NCI-H1092 treated with DMSO at 0.1 percent for 48 hours (cell line): Measurements from ENCODE around the gene ING1.
"Not testable (repeated sequence)": the region's sequence is repeated elsewhere in the genome, so short reads cannot be mapped to it uniquely, and the experiment has no call there.

Experiments
- DNase-seq: peaks from one replicate; lab custom pipeline; 2025; lab: John Stamatoyannopoulos, UW

ING1 gene, protein sequence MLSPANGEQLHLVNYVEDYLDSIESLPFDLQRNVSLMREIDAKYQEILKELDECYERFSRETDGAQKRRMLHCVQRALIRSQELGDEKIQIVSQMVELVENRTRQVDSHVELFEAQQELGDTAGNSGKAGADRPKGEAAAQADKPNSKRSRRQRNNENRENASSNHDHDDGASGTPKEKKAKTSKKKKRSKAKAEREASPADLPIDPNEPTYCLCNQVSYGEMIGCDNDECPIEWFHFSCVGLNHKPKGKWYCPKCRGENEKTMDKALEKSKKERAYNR

DNA sequence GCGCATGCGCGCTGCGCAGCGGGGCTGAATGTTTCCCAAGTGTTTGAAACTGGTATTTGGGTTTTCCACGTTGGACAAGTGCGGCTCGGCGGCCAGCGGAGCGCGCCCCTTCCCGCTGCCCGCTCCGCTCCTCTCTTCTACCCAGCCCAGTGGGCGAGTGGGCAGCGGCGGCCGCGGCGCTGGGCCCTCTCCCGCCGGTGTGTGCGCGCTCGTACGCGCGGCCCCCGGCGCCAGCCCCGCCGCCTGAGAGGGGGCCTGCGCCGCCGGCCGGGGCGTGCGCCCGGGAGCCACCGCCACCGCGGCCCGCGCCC, at the start of gene ING1:
TSS of gene ING1 (plus strand) at position 59 of the 311 bp plus-strand sequence. CDS start 450 bp downstream, outside the sequence.
- DNase-seq: no peak

DNA sequence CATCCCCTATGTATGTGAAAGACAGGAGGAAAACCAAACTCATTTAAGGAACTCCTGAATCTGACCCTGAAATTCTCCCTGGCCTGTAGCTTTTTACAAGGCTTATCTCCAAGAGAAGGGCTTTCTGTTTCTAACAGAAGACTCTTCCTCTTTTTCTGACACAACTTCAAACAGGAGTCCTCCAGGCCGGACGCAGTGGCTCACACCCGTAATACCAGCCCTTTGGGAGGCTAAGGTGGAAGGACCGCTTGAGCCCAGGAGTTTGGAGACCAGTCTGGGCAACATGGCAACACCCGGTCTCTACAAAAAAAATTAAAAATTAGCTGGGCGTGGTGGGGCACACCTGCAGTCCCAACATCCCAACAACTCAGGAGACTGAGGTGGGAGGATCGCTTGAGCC, 49.5 kb upstream of the ING1 start:
- no peak for DNase-seq

DNA sequence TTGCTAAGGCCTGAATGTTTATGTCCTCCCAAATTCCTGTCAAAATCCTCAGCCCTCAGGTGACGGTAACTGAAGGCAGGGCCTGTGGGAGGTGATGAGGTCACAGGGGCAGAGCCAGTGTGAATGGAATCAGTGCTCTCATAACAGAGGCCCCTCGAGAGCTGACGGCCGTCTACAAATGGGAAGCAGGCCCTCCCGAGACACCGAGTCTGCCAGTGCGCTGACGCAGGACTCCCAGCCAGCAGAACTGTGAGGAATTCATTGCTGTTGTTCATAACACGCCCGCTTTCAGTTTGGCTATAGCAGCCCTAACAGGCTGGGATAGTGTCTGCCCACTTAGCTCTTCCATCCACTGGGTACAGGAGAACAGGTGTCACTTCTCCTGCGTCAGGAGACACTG, 48.8 kb upstream of the ING1 start:
- DNase-seq: no peak

DNA sequence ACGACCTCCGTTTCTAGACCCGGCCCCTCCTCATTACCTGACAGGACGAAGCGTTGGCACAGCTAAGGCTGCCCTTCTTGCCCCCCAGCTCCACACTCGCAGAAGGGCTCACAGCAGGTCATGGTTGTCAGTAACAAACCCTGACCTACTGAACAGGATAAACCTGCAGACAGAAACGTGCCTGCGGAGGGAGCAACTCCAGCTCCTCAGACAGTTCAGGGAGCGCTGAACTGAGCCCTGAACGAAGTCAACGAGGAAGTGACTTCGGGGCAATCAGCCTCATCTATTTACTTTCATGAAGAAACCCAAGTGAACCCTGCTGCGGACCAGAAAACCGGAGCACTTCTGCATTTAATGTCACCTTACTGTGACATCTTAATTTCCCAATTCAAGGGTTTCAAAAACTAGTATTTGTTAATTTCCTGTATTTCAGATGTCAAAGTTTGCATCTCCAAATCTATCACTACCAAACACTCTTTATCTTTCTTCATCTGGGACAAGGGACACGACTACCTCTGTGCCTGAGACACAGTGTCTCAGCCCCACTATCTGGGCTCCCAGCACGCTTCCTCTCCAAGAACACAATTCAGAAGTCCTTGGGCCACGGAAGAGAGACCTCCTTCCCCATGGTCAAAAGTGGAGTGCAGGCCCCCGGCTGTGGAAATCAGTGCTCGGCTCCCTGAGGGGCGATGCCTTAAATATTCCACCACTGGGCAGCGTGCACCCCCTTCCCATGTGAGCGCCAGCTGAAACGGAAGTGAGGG, 47.8 kb upstream of the ING1 start:
- no peak for DNase-seq

DNA sequence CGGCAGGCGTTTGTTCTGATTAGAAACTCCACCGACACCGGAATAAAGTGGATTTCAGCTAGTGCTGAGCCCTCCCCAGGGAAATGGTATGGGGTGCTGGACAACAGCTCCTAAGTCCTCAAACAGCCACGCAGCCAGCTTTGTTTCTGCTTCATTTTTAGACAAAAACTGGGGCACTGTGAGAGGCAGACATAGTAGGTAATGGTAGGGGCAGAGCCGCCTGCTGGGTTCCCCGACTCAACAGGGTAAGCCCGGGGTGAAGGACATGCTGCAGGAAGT, 47.3 kb upstream of the ING1 start:
- DNase-seq: no peak

DNA sequence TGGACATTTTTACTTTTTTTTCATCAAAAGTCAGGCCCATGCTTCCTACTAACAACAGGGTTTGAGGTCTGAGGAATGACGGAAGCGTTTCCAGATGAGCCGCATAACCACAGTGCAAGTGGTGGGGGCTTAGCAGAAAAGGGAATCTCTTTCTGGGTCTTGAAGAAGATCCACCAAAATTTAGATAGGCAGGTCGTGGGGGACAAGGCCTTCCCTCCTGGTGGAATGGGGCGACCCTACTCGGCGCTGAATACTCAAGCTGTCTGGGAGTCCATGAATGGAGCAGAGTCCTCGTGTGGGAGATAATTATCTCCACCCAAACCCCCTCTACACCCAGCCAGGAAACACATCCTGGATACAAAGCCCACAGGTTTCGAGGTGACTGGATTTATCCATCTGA, 44.5 kb upstream of the ING1 start:
- no peak for DNase-seq

DNA sequence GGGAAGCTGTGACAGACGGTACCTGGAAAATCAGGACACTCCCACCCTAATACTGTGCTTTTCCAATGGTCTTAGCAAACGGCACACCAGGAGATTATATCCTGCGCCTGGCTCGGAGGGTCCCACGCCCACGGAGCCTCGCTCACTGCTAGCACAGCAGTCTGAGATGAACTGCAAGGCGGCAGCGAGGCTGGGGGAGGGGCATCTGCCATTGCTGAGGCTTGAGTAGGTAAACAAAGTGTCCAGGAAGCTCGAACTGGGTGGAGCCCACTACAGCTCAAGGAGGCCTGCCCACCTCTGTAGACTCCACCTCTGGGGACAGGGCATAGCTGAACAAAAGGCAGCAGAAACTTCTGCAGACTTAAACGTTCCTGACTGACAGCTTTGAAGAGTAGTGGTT, 43.7 kb upstream of the ING1 start:
- DNase-seq: not testable (repeated sequence)

DNA sequence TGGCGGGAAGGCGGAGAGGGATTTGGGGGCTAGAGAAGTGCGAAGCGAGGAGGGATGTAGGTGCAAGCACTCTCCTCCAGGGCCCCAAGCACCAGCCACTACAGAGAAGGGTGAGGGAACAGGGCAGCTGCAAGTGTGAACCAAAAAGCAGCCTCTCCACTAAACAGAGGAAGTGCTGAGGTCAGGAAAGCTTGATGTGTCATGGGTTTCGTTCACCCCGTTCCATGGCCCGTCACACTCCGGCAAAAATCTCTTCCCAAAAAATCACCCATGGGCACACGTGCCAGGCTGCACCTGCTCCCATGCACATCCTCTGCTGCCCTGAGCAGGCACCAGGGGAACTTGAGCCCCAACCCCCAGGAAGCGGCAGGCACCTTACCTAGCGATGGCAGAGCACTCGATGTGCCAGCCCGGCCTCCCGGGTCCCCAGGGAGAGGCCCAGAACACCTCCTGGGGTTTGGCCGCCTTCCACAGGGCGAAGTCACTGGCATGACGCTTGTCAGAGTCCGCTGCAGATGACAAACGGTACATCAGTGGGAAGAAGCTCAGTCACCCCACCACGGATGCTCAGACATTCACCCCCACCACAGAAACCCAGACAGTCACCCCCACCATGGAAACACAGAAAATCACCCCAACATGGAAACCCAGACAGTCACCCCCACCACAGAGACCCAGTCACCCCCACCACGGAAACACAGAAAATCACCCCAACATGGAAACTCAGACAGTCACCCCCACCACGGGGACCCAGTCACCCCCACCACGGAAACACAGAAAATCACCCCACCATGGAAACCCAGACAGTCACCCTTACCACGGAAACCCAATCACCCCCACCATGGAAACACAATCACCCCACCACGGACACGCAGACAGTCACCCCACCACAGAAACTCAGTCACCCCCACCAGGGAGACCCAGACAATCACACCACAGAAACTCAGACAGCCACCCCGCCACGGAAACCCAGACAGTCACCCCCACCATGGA, 36.6 kb upstream of the ING1 start:
- DNase-seq: no peak

DNA sequence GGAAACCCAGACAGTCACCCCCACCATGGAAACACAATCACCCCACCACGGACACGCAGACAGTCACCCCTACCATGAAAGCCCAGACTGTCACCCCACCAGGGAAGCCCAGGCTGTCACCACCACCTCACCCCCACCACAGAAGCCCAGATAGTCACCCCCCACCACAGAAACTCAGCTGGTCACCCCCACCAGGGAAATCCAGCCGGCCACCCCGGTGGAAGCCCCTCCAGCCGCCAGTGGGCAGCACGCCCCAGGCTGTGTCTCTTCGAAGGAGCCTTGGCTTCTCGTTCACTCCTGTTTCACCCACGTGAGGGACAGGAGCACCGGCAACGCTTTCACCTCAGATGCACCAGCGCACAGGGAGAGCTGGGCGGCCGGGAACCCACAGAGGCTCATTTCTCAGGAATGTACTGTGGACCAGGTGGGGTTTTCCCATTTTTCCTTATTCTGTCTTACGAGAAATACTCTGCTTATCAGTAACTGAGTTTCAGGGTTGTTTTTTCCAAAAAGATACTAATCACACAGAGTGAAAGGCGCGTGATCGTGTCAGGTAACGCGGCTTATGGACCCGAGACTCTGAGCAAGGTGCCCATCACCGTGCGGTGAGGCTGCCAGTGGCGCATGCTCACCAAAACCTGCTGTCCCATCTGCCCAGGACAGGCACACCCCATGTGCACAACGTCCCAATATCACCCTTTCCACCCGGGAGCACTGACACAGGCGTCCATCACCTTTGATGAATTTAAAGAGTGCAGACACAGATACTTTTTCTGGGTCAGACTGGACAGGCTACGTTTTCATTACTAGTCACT, 35.6 kb upstream of the ING1 start:
- DNase-seq: no peak

DNA sequence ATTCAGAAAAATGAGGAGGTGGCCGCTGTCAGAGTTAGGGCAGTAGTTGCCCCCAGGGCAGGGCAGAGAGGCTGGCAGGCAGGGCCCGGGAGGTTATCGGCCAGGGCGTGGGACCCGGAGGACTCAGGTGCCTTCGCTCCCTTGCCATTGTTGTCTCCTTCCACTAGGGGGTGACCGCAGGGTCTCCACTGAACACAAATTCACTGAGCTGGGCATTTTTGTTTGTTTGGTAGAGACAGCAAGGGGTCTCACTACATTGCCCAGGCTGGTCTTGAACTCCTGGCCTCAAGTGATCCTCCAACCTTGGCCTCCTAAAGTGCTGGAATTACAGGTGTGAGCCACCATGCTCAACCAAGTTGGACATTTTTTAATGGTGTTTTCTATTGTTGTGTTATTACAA, 32.6 kb upstream of the ING1 start:
- DNase-seq: no peak

DNA sequence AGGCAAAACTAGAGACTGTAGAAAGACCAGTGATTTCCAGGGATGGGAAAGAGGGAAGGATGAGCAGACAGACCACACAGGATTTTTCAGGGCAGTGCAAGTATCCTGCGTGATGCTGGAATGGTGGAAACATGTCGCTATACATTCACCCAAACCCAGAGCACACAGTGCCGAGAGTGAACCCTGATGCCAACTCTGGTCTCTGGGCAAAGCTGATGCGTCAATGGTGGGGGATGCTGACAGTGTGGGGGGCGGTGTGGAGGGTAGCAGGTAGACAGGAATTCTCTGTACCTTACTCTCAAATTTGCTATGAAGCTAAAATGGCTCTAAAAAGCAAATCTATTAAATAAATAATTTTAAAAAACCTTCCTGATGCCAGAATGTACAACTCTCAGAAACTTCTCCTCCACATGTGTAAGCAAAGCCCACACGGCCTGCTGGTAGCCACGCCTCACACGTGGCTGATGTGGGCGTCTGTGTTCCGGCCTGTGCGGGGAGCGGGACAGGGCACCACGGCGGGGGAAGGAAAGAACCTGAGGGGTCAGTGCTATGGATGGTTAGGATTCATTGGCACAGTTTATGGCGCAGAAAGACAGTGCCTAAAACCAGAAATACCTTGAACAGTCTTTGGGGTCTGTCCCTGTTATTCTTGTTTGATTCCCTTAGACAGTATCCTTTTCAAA, 31.5 kb upstream of the ING1 start:
- no peak for DNase-seq

DNA sequence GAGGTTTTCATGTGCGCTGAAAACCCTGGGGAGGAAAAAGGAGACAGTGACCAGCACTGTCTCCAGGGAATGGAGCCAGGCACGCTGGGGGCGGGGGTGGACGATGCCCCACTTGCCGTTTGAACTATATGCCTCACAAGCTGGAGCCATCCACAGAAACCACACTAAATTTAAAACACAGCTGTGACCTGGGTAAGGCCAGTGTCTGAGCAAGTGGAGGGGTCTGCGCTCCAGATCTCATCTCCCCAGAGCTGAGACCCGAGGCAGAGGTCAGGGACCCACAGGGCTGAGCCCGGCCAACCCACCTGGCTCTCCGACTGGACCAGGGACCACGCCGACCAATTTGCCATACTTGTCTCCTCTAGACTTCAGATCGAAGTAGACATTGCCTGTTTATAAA, 30.8 kb upstream of the ING1 start:
- no peak for DNase-seq

DNA sequence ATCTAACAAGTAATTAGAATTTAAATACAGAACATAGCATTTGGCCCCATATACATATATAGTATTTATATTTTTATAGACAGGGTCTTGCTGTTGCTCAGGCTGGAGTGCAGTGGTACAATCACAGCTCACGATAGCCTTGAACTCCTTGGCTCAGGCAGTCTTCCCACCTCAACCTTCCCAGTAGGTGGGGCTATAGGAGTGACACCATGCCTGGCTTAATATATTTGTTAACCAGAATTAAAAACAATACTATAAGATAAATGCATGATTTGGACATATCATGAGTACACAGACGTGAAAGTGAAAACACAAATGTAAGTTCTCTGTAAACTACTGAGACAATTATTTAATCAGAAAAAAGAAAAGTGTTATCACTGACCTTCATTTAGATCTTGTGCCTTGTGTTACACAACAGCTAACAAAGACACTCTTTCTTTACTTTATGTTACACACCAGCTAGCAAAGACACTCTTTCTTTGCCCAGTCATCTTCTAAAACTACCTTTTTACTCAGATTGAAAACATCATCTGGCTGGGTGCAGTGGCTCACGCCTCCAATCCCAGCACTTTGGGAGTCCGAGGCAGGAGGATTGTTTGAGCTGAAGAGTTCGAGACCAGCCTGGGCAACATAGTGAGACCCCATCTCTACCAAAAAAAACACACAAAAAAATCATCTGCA, 30.2 kb upstream of the ING1 start:
- DNase-seq: peak; percentile 20

DNA sequence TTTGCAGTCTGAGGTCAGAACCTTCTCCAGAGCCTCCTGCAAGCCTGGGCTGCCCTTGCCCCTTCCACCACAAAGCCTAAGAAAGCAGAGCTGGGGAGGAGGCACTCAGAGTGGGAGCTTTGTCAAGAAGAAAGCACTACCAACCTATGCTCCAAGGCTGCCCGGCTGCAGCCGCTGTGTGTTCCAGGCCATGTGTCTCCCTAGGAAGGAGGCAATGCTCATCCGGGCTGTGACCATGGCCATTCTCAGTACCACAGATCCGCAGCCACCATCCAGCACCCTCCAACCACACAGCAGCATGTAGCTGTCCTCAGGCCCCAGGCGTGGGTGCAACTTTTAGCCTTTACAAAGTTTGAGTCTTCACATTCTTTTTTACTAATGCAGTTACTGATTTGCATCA, 29.6 kb upstream of the ING1 start:
- DNase-seq: no peak

DNA sequence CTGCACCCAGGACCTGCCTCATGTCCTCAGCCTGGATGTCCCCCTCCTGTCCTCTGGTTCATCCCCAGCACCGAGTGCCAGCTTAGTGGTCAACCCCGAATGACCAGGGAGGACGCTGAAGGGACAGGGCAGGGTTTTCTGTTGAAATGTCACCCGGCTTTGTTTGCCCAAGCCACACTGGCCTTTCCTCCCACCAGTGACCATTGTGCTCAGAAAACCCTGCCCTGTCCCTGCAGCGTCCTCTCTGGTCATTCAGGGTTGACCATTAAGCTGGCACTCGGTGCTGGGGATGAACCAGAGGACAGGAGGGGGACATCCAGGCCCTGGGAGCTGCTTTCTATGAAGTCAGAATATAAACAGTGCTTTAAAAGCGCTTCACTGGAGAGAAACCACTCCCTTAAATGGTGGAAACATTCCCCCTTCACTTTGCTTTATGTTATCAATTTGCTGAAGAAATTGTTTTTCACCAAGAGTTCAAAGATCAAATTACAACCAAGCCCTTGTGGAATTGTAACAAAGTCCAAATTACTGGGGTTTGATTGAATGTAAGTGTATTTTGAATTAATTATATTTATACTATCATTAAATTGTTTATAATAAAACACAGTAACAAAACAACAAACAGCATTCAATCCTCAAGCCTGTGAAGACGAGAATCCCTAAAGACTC, 29.0 kb upstream of the ING1 start:
- DNase-seq: no peak

DNA sequence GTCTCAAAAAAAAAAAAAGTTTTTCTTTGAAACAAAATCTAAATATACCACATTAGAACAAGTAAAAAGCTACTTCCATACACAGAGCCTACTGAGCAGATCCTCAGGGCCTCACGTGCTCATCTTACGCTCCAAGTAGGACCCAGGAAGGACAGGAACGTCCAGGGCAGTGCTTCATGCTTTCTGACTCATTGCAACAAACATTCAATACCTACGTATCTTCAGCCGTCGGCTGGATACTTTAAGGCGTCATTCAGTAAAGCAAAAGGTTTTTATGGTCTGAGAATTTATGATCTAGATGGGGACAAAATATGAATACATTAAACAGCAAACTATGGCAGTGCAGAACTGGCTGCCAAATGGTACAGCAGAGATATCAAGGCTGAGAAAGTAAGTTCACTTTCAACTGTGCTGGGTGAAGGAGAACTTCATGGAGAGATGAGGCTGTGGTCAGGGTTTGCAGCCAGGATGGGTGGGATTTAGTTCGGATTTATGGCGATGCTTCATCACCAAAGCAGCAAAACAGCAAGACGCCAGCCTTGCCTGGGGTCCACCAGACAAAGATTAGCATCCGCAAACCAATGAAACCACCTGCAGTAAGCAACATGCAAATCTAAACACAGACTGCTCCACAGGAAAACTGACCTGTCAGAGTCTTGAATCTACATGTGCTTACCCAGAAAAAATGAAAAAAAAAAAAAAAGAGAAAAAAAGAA, 28.0 kb upstream of the ING1 start:
- DNase-seq: no peak

DNA sequence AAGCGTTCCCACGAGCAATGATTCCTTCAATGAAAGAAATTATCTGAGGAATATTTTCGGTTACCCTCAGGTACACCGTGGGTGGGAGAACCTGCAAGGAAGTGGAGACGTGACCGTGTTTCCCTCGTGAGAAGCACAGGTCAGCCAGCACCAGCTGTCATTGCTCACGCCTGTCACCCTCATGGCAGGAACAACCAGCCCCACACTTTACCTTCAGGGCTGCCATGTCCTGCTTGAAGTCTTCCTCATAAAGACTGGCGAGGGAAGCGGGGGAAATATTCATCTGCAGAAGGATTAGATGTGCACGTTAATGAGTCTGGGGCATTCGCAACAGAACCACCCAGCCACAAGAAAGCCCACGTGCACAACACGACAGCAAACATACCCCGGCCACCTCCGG, 25.8 kb upstream of the ING1 start:
- DNase-seq: no peak

DNA sequence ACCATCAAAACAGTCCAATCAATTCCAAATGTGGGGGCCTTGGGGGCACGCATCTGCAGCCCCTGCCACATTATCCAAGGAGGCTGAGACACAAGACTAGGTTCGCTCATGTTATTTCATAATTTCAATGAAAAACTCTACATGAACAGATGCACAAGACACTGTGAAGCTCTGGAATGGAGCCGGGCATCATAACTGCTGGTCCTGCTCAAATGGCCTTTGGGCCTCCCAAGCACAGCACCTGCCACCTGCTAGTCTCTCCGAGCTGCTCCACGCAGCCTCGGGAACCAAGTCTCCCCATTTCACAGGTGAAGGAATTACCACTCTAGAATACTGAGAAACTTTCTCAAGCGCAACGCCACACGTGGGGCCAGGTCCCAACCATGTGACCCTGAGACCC, 24.5 kb upstream of the ING1 start:
- DNase-seq: no peak

DNA sequence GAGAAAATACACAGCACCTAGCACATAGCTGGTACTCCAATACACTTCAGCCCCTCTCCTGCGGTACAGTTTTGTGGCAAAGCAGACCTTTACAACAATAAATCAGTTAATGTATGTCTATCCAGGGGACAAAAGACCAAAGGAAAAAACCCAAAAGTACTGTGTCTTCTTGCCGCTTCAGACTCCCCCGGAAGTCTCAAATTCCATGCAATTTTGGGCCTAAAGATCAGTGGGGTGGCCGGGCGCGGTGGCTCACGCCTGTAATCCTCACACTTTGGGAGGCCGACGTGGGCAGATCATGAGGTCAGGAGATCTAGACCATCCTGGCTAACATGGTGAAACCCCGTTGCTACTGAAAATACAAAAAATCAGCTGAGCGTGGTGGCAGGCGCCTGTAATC, 23.8 kb upstream of the ING1 start:
- no peak for DNase-seq

DNA sequence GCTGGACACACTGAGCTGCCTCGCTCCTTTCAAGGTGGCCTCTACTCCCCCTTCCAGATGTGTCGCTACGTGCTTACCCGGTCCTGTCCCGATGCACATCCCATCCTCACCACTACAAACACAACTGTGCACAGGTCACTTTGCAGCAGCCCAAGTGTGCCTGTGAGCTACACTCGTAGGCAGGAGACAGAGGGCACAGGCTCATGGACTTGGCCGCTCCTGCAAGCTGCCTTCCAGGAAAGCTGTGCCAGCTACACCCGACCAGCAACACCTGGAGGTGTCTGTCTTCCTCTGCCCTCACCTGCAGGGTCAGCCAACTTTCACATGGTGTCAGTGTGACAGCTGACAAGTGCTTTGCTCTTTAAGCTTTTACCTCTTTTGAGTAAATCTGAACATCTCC, 23.0 kb upstream of the ING1 start:
- DNase-seq: no peak
